Activated CD8-positive, alpha-beta T cell treated with anti-CD3 and anti-CD28 coated beads for 36 hours (primary cell): Measurements from ENCODE around the gene FCRL6. TPM values are rescaled to one million over a fixed set of nuclear protein-coding genes. Genes with fewer than 3 reads are reported as not detected.

Experiments used
- ATAC-seq: fragments of 200-7000 bp; cut with Tn5 transposase; one replicate; pipeline ENCODE4 v1.10.0; 2021; ENCODE audit warnings: mild to moderate bottlenecking, moderate library complexity
- CTCF ChIA-PET: fragments of 350-600 bp; sonication (Branson Sonifier 250); formaldehyde crosslinking; loops from one replicate; lab custom pipeline; 2021; ENCODE audit warnings: antibody characterized with exemption; lab: Charles Lee
- POLR2A ChIA-PET: fragments of 350-600 bp; sonication (Branson Sonifier 250); formaldehyde crosslinking; loops from one replicate; lab custom pipeline; 2021; ENCODE audit warnings: antibody characterized with exemption; lab: Charles Lee
- DNase-seq: peaks from one replicate; pipeline ENCODE4 v3.0.0-alpha.2; 2020
- H3K27ac Mint-ChIP-seq: one replicate; pipeline ENCODE4 v1.8.0; 2021; ENCODE audit warnings: mild to moderate bottlenecking, mixed read lengths
- H3K27me3 Mint-ChIP-seq: one replicate; pipeline ENCODE4 v1.8.0; 2021; ENCODE audit warnings: mixed read lengths
- H3K36me3 Mint-ChIP-seq: one replicate; pipeline ENCODE4 v1.8.0; 2021; ENCODE audit warnings: low read depth, mixed read lengths
- H3K4me1 Mint-ChIP-seq: one replicate; pipeline ENCODE4 v1.8.0; 2021; ENCODE audit warnings: low read depth, mixed read lengths
- H3K4me3 Mint-ChIP-seq: one replicate; pipeline ENCODE4 v1.8.0; 2021; ENCODE audit warnings: mild to moderate bottlenecking, moderate library complexity, mixed read lengths
- H3K9me3 Mint-ChIP-seq: one replicate; pipeline ENCODE4 v1.8.0; 2021; ENCODE audit warnings: mixed read lengths
- intact Hi-C: fragments of 100-400 bp; cut with micrococcal nuclease; formaldehyde crosslinking; loops from one replicate; pipeline ENCODE4 v1.10.0; 2022
- total RNA-seq, 2 experiments: library from RNA; stranded (reverse); gene quantifications; one replicate each; pipeline ENCODE4 v1.2.3, GENCODE V29; 2021
- TF ChIP-seq, protein P1 (sequence below): fragments of 200-600 bp; IDR thresholded peaks from one replicate; pipeline ENCODE4 v1.8.0; 2022; ENCODE audit warnings: antibody characterized with exemption, mild to moderate bottlenecking

Gene FCRL6
- total RNA-seq, 2 experiments from 2014 or later, result 0.20 TPM; not detected in 1

DNA sequence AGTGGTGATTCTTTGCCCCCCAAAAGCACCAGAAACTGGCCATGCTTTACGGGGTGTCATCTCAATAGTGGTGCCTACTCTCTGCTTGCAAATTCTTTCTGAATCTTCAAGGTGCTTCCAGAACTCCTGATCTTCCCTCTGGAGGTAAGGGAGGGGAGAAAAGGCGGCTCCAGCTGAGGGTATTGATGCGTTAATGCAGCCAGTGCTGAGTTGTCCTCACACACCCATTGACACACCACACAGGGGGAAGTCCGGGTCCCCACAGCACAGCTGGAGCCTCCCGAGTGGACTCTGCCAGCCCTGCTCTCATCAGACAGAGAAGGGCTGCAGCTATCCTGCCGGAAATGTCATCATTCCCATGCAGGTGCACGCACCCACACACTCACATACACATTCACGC lies 59.1 kb downstream of the FCRL6 start:
- Mint-ChIP-seq H3K4me1 (peaks cover 4% of the 10 kb centered on the region), H3K4me3 (no peak overlapping the region), H3K9me3 (no peaks in the 10 kb centered on the region), H3K36me3 (no peaks in the 10 kb centered on the region), H3K27ac (no peak overlapping the region), H3K27me3 (no peaks in the 10 kb centered on the region)
- TF ChIP-seq, protein P1, sequence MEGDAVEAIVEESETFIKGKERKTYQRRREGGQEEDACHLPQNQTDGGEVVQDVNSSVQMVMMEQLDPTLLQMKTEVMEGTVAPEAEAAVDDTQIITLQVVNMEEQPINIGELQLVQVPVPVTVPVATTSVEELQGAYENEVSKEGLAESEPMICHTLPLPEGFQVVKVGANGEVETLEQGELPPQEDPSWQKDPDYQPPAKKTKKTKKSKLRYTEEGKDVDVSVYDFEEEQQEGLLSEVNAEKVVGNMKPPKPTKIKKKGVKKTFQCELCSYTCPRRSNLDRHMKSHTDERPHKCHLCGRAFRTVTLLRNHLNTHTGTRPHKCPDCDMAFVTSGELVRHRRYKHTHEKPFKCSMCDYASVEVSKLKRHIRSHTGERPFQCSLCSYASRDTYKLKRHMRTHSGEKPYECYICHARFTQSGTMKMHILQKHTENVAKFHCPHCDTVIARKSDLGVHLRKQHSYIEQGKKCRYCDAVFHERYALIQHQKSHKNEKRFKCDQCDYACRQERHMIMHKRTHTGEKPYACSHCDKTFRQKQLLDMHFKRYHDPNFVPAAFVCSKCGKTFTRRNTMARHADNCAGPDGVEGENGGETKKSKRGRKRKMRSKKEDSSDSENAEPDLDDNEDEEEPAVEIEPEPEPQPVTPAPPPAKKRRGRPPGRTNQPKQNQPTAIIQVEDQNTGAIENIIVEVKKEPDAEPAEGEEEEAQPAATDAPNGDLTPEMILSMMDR, result no peak
- DNase-seq, result no peak
- ChIA-PET CTCF (interaction anchor here (1.2 kb wide), 1 partner anchor 30 kb away, joined by 4 read pairs; no protein-coding TSS in a partner anchor), POLR2A (no interaction called here)
- intact Hi-C loops, result no loop called here
- ATAC-seq, result no peak

DNA sequence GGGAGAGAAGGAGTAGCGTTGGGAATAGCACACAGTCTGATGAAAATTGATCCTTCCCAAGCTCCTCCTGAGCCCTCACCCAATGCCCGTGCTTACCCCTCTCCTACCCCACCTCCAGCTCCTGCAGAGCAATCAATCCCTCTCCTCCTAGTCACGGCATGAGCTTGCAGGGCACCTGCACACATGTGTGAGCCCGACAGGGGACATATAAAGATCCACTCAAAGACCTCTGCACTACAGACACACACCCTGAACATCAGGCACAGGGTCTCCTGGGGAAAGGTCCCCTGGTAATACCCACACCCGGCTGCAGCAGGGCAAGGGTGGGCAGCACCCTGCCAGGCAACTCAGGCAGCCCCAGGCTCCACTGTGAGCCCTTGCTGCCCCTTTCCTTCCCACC lies 59.9 kb downstream of the FCRL6 start:
- intact Hi-C loops, result no loop called here
- ATAC-seq (no peak), DNase-seq (no peak)
- Mint-ChIP-seq H3K36me3 (no peaks in the 10 kb centered on the region), H3K4me3 (no peak overlapping the region), H3K27ac (no peak overlapping the region), H3K27me3 (no peaks in the 10 kb centered on the region), H3K9me3 (no peaks in the 10 kb centered on the region), H3K4me1 (peaks cover 9% of the 10 kb centered on the region)
- TF ChIP-seq, protein P1, result no peak
- POLR2A ChIA-PET, result interaction anchor here (0.6 kb wide), 1 partner anchor 49 kb away, joined by 3 read pairs; no protein-coding TSS in a partner anchor
- CTCF ChIA-PET, result interaction anchor here (1.2 kb wide), 1 partner anchor 29 kb away, joined by 4 read pairs; no protein-coding TSS in a partner anchor

DNA sequence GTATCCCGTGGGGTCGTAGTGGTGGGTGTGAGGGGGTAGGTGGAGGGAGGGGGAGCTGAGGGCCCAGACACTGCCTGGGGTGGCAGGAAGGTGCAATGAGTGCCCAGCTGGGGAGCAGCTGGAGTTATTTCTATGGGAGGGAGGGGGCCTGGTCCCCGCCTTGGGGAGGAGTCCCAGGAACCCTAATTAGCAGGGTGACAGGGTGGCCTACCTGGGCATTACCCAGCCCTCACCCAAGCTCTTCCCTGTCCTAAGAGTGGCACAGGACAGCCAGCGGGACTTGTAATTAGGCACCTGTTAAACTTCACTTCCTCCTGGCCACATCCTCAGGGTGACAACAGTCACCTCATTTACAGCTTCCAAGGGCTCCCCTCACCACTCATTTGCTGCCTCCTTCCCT lies 60.4 kb downstream of the FCRL6 start, which contains the start of gene VSIG8:
Gene VSIG8 (minus strand): TSS at position 101 of the 400 bp plus-strand sequence. CDS start 136 bp downstream, outside the sequence.
- intact Hi-C loops, result no loop called here
- H3K36me3 Mint-ChIP-seq, result no peaks in the 10 kb centered on the region
- no peaks in the 10 kb centered on the region for H3K9me3 Mint-ChIP-seq
- H3K4me3 Mint-ChIP-seq, result no peak within 1 kb of the TSS
- no peaks in the 10 kb centered on the region for H3K27me3 Mint-ChIP-seq
- peaks cover 11% of the 10 kb centered on the region for H3K4me1 Mint-ChIP-seq
- TF ChIP-seq, protein P1, result no peak
- ChIA-PET POLR2A (interaction anchor here (0.6 kb wide), 1 partner anchor 50 kb away, joined by 3 read pairs; no protein-coding TSS in a partner anchor), CTCF (no interaction called here)
- no peak for ATAC-seq
- DNase-seq, result no peak
- H3K27ac Mint-ChIP-seq, result no peak within 1 kb of the TSS

DNA sequence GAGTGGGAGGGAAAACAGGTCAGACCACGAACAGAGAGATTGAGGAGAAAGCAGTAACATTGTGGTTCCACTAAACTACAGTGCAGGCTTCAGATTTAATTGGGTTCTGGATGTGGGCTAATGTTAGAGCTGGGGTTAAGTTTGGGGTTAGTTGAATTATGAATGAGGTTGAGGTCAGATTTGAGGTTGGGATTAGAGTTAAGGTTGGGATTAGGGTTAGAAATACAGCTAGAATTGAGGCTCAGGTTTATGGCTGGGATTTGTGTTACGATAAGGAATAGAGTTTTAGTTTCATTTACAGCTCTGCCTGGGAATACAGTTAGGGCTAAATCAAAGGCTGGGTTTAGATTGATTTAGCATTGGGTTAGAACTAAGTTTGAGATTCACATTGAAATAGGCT lies 62.1 kb downstream of the FCRL6 start:
- intact Hi-C loops, result no loop called here
- CTCF ChIA-PET, result interaction anchor here (0.7 to 1.3 kb wide), 2 partner anchors 27 to 50 kb away, joined by 3 to 4 read pairs; no protein-coding TSS in a partner anchor
- no peak for ATAC-seq
- TF ChIP-seq, protein P1, result no peak
- Mint-ChIP-seq H3K27me3 (no peaks in the 10 kb centered on the region), H3K27ac (no peak overlapping the region), H3K4me3 (no peak overlapping the region), H3K9me3 (no peaks in the 10 kb centered on the region), H3K36me3 (no peaks in the 10 kb centered on the region), H3K4me1 (peaks cover 20% of the 10 kb centered on the region)
- DNase-seq, result no peak
- POLR2A ChIA-PET, result no interaction called here

Other genes with a start within 250 kb of the FCRL6 start
- not detected for gene APCS, start 214.5 kb upstream of the FCRL6 start, total RNA-seq
- gene CRP, start 87.8 kb upstream of the FCRL6 start, total RNA-seq, result not detected
- gene DUSP23, start 21.4 kb upstream of the FCRL6 start, total RNA-seq, result 10 to 100 TPM; 27.2 TPM
- gene SLAMF8, start 24.5 kb downstream of the FCRL6 start, total RNA-seq, result under 1 TPM; 0.54 TPM
- gene VSIG8, start 60.3 kb downstream of the FCRL6 start, total RNA-seq, result not detected
- gene CFAP45, start 97.8 kb downstream of the FCRL6 start, total RNA-seq, result 1 to 10 TPM; 1.3 to 1.4 TPM
- 100 to 1,000 TPM; 475 to 482 TPM for gene TAGLN2, start 123.1 kb downstream of the FCRL6 start, total RNA-seq
- gene IGSF9, start 143.3 kb downstream of the FCRL6 start, total RNA-seq, result under 1 TPM in 1 of 2 experiments, not detected in 1; 0.07 TPM
- gene SLAMF9, start 151.9 kb downstream of the FCRL6 start, total RNA-seq, result not detected
- 1 to 10 TPM; 3.9 to 4.0 TPM for gene PIGM, start 229.6 kb downstream of the FCRL6 start, total RNA-seq